DOHH2 (cell line): ENCODE measurements around the gene STEAP1B.

Experiments
- CTCF ChIP-seq: fragments of 200-600 bp; sonication (generic); IDR thresholded peaks from one replicate; pipeline ENCODE4 v1.5.1; 2014; ENCODE audit warnings: antibody characterized with exemption, mild to moderate bottlenecking, low read depth, low read length; ENCODE audit not compliant: poor library complexity, severe bottlenecking
- EZH2phosphoT487 ChIP-seq: fragments of 200-600 bp; sonication (generic); IDR thresholded peaks from 2 replicates; pipeline ENCODE4 v1.6.1; 2017; ENCODE audit warnings: borderline replicate concordance, mild to moderate bottlenecking, antibody characterized with exemption, low read length, moderate library complexity, mixed read lengths

- TF ChIP-seq CTCF (no peak), EZH2phosphoT487 (no peak)
Observed at GRCh38 chr7:22476824-22477223, 23.2 kb downstream of the STEAP1B start.
